ENCODE measurements around the gene EPN2. TPM values are rescaled to one million over a fixed set of nuclear protein-coding genes. Genes with fewer than 3 reads are reported as not detected.

The EPN2 gene
- total and polyA plus RNA-seq, 2 donors (not counting 1 experiment from before 2014, with no cell fraction given), result 23.8 to 36.0 TPM

GRCh38 chr17:19381741-19382444 is 144.7 kb downstream of the EPN2 start:
- DNase-seq (ENCODE audit: low read depth in 2 of 2), result no peak
- H3K36me3 ChIP-seq (ENCODE audit: control insufficient read depth, insufficient read depth, low read length), result peaks cover 38% of the 10 kb centered on the region

GRCh38 chr17:19382531-19383444 is 145.6 kb downstream of the EPN2 start:
- Histone ChIP-seq H3K79me2 (ENCODE audit: control insufficient read depth, insufficient read depth, low read length) (peaks cover 20% of the 10 kb centered on the region), H3K36me3 (ENCODE audit: control insufficient read depth, insufficient read depth, low read length) (peaks cover 38% of the 10 kb centered on the region), H3K4me2 (ENCODE audit: extremely low read depth, insufficient read depth, low read length) (peak overlapping the region; percentile 26), H3K27ac (ENCODE audit: insufficient read depth, low read length) (no peak overlapping the region), H3K9me3 (ENCODE audit: control insufficient read depth, insufficient read depth, low read depth, low read length) (no peaks in the 10 kb centered on the region), H3K27me3 (ENCODE audit: control insufficient read depth, insufficient read depth, low read length) (no peaks in the 10 kb centered on the region), H3K4me3 (replicated peaks in 1 of 4; ENCODE audit: control extremely low read depth in 1 of 4, insufficient read depth in 1 of 4, low read depth in 3 of 4, low read length in 4 of 4) (no peak overlapping the region), H4K20me1 (ENCODE audit: control insufficient read depth, extremely low read depth, insufficient read depth, low read length) (no peaks in the 10 kb centered on the region), H3K4me1 (ENCODE audit: control insufficient read depth, extremely low read depth, insufficient read depth, low read length) (peaks cover 47% of the 10 kb centered on the region), H3K9ac (ENCODE audit: insufficient read depth, low read length) (no peak overlapping the region), H2AFZ (ENCODE audit: low read length) (no peak overlapping the region)
- DNase-seq (ENCODE audit: low read depth in 2 of 2), result no peak
- TF ChIP-seq EZH2 (IDR thresholded peaks at IDR 0.05; ENCODE audit: low read length, missing control alignments) (no peak), CTCF (conservative IDR thresholded peaks at IDR 0.05 in 1 of 2, IDR thresholded peaks at IDR 0.05 in 1 of 2; ENCODE audit: low read depth in 1 of 2, low read length in 2 of 2) (no peak)

More at GRCh38 chr17:19381741-19382444, 144.7 kb downstream of the EPN2 start:
- no peak overlapping the region for H3K27ac ChIP-seq (ENCODE audit: insufficient read depth, low read length)
- no peak overlapping the region for H3K9ac ChIP-seq (ENCODE audit: insufficient read depth, low read length)
- H3K9me3 ChIP-seq (ENCODE audit: control insufficient read depth, insufficient read depth, low read depth, low read length), result no peaks in the 10 kb centered on the region
- no peaks in the 10 kb centered on the region for H3K27me3 ChIP-seq (ENCODE audit: control insufficient read depth, insufficient read depth, low read length)
- H3K4me2 ChIP-seq (ENCODE audit: extremely low read depth, insufficient read depth, low read length), result no peak overlapping the region
- no peak overlapping the region for H2AFZ ChIP-seq (ENCODE audit: low read length)
- H4K20me1 ChIP-seq (ENCODE audit: control insufficient read depth, extremely low read depth, insufficient read depth, low read length), result no peaks in the 10 kb centered on the region
- H3K4me1 ChIP-seq (ENCODE audit: control insufficient read depth, extremely low read depth, insufficient read depth, low read length), result peaks cover 44% of the 10 kb centered on the region
- no peak for TF ChIP-seq CTCF (conservative IDR thresholded peaks at IDR 0.05 in 1 of 2, IDR thresholded peaks at IDR 0.05 in 1 of 2; ENCODE audit: low read depth in 1 of 2, low read length in 2 of 2)
- no peak for TF ChIP-seq EZH2 (IDR thresholded peaks at IDR 0.05; ENCODE audit: low read length, missing control alignments)
- H3K79me2 ChIP-seq (ENCODE audit: control insufficient read depth, insufficient read depth, low read length), result peaks cover 20% of the 10 kb centered on the region
- no peak overlapping the region for H3K4me3 ChIP-seq (replicated peaks in 1 of 4; ENCODE audit: control extremely low read depth in 1 of 4, insufficient read depth in 1 of 4, low read depth in 3 of 4, low read length in 4 of 4)
